Panc1 (cell line): ENCODE measurements around the gene SFTPD. TPM values are rescaled to one million over a fixed set of nuclear protein-coding genes. Genes with fewer than 3 reads are reported as not detected.
"Not testable (repeated sequence)": the region's sequence is repeated elsewhere in the genome, so short reads cannot be mapped to it uniquely, and the experiment has no call there.

ENCODE experiments used
- ATAC-seq: fragments of 200-7000 bp; cut with Tn5 transposase; 2 replicates; pipeline ENCODE4 v1.9.1; 2020; ENCODE audit warnings: mild to moderate bottlenecking, moderate library complexity
- BruUV-seq: library from RNA; stranded (reverse); fragments of 400-500 nt; replicated peaks from 2 replicates; lab custom pipeline; 2021; lab: Mats Ljungman, UMichigan
- CTCF ChIA-PET: fragments of 300-600 bp; sonication (Branson Sonifier 250); formaldehyde crosslinking; loops from one replicate; lab custom pipeline; 2022; ENCODE audit warnings: antibody characterized with exemption; lab: Charles Lee
- POLR2A ChIA-PET: fragments of 300-600 bp; sonication (Branson Sonifier 250); formaldehyde crosslinking; loops from one replicate; lab custom pipeline; 2022; ENCODE audit warnings: antibody characterized with exemption; lab: Charles Lee
- DNase-seq: peaks from one replicate; pipeline ENCODE4 v3.0.0-alpha.2; 2010; ENCODE audit warnings: low read depth, low spot score
- H3K27ac ChIP-seq: 2 replicates; pipeline ENCODE4 v1.5.1; 2011; ENCODE audit warnings: mild to moderate bottlenecking, low read length, inconsistent platforms
- H3K27me3 ChIP-seq: fragments of 200-500 bp; sonication (Bioruptor generic); 2 replicates; pipeline ENCODE4 v1.6.0; 2014; ENCODE audit warnings: low read length, inconsistent platforms; ENCODE audit not compliant: control insufficient read depth, insufficient read depth
- H3K36me3 ChIP-seq: fragments of 200-500 bp; sonication (Bioruptor generic); 2 replicates; pipeline ENCODE4 v1.5.1; 2014; ENCODE audit warnings: inconsistent platforms, mild to moderate bottlenecking, low read length, moderate library complexity; ENCODE audit not compliant: control insufficient read depth, insufficient read depth
- H3K4me1 ChIP-seq: 2 replicates; pipeline ENCODE4 v1.5.1; 2011; ENCODE audit warnings: inconsistent platforms, mild to moderate bottlenecking, low read length, moderate library complexity; ENCODE audit not compliant: control insufficient read depth, insufficient read depth
- H3K4me3 ChIP-seq, 2 experiments: 2 replicates each; pipeline ENCODE4 v1.5.1; 2011 to 2012; ENCODE audit warnings: low read depth in 2 of 2, low read length in 2 of 2, mild to moderate bottlenecking in 2 of 2, inconsistent platforms in 1 of 2, moderate library complexity in 1 of 2
- H3K9me3 ChIP-seq: fragments of 200-500 bp; sonication (Bioruptor generic); 2 replicates; pipeline ENCODE4 v1.5.1; 2014; ENCODE audit warnings: low read depth, mild to moderate bottlenecking, inconsistent platforms, low read length, moderate library complexity; ENCODE audit not compliant: control insufficient read depth, insufficient read depth
- POLR2AphosphoS5 ChIP-seq: IDR thresholded peaks from 2 replicates; pipeline ENCODE4 v1.6.1; 2012; ENCODE audit warnings: mild to moderate bottlenecking, low read depth, low read length, moderate library complexity
- SIN3A ChIP-seq: IDR thresholded peaks from 2 replicates; pipeline ENCODE4 v1.6.1; 2012; ENCODE audit warnings: low read depth, mild to moderate bottlenecking, low read length, moderate library complexity, borderline replicate concordance; ENCODE audit not compliant: insufficient read depth
- TCF7L2 ChIP-seq: IDR thresholded peaks from 2 replicates; pipeline ENCODE4 v1.6.1; 2011; ENCODE audit warnings: mild to moderate bottlenecking, low read depth, low read length, inconsistent platforms
- in situ Hi-C: cut with HindIII; loops from 2 replicates; pipeline ENCODE4 v1.10.0; 2016; ENCODE audit warnings: low sequenced_read_pairs, low pct_unique_long_range_greater_than_20kb
- intact Hi-C: fragments of 100-400 bp; cut with micrococcal nuclease; formaldehyde crosslinking; loops from one replicate; pipeline ENCODE4 v1.10.0; 2022; ENCODE audit not compliant: unreplicated experiment
- total RNA-seq: library from RNA; stranded (reverse); gene quantifications from one replicate; pipeline ENCODE4 v1.2.1, GENCODE V29; 2021; ENCODE audit not compliant: unreplicated experiment
- TF ChIP-seq, protein P1 (sequence below), 2 experiments: IDR thresholded peaks; 2 replicates each; pipeline ENCODE4 v1.6.1; 2011 to 2012; ENCODE audit warnings: low read depth in 2 of 2, control low read depth in 1 of 2, low read length in 1 of 2, mild to moderate bottlenecking in 1 of 2, moderate library complexity in 1 of 2; ENCODE audit not compliant: insufficient read depth in 1 of 2
- TF ChIP-seq, protein P2 (sequence below): fragments of 450-650 bp; IDR thresholded peaks from 2 replicates; pipeline ENCODE4 v1.5.1; 2017; ENCODE audit warnings: mild to moderate bottlenecking

SFTPD gene
- total RNA-seq, 1 experiment from 2014 or later, result 0.36 TPM

DNA sequence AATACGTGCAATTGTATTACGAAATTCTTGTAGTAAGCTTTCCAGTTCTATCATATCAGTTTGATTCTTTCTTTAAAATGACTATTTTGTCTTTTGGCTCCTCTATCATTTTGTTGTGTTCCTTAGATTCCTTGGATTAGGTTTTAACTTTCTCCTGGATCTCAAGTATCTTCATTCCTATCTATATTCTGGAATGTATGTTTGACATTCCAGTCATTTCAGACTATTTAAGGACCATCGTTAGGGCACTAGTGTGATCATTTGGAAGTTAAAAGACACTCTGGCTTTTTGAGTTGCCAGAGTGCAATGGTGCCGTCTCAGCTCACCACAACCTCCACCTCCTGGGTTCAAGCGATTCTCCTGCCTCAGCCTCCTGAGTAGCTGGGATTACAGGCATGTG lies 45.7 kb upstream of the SFTPD start:
- POLR2A ChIA-PET, result no interaction called here

DNA sequence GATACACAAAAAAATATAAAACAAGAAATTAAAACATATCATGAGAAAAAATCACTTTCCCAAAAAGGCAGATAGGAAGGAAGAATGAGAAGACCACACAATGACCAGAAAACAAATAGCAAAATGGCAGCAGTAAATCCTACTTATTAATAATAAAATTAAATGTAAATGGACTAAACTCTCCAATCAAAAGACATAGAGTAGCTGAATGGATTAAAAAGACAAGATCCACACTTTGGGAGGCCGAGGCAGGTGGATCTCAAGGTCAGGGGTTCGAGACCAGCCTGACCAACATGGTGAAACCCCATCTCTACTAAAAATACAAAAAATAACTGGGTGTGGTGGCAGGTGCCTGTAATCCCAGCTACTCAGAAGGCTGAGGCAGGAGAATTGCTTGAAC lies 39.3 kb upstream of the SFTPD start:
- ATAC-seq, intact Hi-C loops, H3K4me1 ChIP-seq, H3K36me3 ChIP-seq, H3K27me3 ChIP-seq, H3K4me3 ChIP-seq, H3K27ac ChIP-seq, POLR2A ChIA-PET, H3K9me3 ChIP-seq, DNase-seq, CTCF ChIA-PET, BruUV-seq, in situ Hi-C loops: not testable (repeated sequence)

More for the DNA sequence above, 45.7 kb upstream of the SFTPD start:
- in situ Hi-C loops (no loop called here), intact Hi-C loops (no loop called here)
- Histone ChIP-seq H3K4me3 (no peak overlapping the region), H3K9me3 (peaks cover 4% of the 10 kb centered on the region; the same call in 1 of the 2 replicates), H3K27me3 (0 out of 2 replicates have a peak, but pooled peaks cover 4% of the 10 kb centered on the region), H3K27ac (no peak overlapping the region), H3K36me3 (no peaks in the 10 kb centered on the region), H3K4me1 (no peaks in the 10 kb centered on the region)
- no TSS peak for BruUV-seq
- TF ChIP-seq POLR2AphosphoS5 (no peak), SIN3A (no peak), TCF7L2 (no peak)
- TF ChIP-seq, protein P1, sequence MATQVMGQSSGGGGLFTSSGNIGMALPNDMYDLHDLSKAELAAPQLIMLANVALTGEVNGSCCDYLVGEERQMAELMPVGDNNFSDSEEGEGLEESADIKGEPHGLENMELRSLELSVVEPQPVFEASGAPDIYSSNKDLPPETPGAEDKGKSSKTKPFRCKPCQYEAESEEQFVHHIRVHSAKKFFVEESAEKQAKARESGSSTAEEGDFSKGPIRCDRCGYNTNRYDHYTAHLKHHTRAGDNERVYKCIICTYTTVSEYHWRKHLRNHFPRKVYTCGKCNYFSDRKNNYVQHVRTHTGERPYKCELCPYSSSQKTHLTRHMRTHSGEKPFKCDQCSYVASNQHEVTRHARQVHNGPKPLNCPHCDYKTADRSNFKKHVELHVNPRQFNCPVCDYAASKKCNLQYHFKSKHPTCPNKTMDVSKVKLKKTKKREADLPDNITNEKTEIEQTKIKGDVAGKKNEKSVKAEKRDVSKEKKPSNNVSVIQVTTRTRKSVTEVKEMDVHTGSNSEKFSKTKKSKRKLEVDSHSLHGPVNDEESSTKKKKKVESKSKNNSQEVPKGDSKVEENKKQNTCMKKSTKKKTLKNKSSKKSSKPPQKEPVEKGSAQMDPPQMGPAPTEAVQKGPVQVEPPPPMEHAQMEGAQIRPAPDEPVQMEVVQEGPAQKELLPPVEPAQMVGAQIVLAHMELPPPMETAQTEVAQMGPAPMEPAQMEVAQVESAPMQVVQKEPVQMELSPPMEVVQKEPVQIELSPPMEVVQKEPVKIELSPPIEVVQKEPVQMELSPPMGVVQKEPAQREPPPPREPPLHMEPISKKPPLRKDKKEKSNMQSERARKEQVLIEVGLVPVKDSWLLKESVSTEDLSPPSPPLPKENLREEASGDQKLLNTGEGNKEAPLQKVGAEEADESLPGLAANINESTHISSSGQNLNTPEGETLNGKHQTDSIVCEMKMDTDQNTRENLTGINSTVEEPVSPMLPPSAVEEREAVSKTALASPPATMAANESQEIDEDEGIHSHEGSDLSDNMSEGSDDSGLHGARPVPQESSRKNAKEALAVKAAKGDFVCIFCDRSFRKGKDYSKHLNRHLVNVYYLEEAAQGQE (IDR thresholded peaks at IDR 0.05; ENCODE audit: insufficient read depth in 1 of 2, low read depth in 2 of 2, low read length in 1 of 2), result no peak
- TF ChIP-seq, protein P2, sequence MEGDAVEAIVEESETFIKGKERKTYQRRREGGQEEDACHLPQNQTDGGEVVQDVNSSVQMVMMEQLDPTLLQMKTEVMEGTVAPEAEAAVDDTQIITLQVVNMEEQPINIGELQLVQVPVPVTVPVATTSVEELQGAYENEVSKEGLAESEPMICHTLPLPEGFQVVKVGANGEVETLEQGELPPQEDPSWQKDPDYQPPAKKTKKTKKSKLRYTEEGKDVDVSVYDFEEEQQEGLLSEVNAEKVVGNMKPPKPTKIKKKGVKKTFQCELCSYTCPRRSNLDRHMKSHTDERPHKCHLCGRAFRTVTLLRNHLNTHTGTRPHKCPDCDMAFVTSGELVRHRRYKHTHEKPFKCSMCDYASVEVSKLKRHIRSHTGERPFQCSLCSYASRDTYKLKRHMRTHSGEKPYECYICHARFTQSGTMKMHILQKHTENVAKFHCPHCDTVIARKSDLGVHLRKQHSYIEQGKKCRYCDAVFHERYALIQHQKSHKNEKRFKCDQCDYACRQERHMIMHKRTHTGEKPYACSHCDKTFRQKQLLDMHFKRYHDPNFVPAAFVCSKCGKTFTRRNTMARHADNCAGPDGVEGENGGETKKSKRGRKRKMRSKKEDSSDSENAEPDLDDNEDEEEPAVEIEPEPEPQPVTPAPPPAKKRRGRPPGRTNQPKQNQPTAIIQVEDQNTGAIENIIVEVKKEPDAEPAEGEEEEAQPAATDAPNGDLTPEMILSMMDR, result no peak
- ATAC-seq (no peak), DNase-seq (no peak)
- CTCF ChIA-PET, result no interaction called here

DNA sequence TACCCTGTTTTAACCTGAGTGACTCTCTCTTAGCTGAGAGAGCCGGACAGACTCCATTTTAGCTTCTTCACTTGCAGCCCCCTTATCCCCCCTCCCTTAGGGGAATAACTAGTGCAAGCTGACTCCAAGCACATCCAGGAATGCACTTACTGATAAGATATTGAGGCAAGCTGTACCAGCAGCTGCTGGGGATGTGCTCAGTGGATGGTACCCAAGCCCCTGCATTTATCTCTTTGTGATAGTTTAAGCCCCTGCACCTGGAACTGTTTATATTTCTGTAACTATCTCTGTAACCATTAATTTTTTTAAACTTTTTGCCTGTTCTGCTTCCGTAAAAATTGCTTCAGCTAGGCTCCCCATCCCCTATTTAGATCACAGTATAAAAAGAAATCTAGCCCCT lies 37.8 kb upstream of the SFTPD start:
- H3K27ac ChIP-seq, H3K36me3 ChIP-seq, POLR2A ChIA-PET, intact Hi-C loops, H3K4me3 ChIP-seq, H3K4me1 ChIP-seq, BruUV-seq, in situ Hi-C loops, CTCF ChIA-PET, H3K27me3 ChIP-seq, DNase-seq, H3K9me3 ChIP-seq, ATAC-seq: not testable (repeated sequence)
